OCI-LY3 (cell line): Measurements from ENCODE around the gene MPO.

Experiments used
- H2AFZ ChIP-seq: fragments of 200-600, 300-600 bp; shearing (Covaris generic); 2 replicates; pipeline ENCODE4 v1.6.0; 2014; ENCODE audit warnings: antibody characterized with exemption, low read depth, low read length
- H3K27ac ChIP-seq: fragments of 200-600, 300-600 bp; sonication (generic); 2 replicates; pipeline ENCODE4 v1.5.1; 2014; ENCODE audit warnings: mild to moderate bottlenecking, low read length, moderate library complexity, mixed read lengths
- H3K27me3 ChIP-seq: fragments of 200-600, 300-600 bp; sonication (generic); 2 replicates; pipeline ENCODE4 v1.6.1; 2014; ENCODE audit warnings: low read depth, low read length, mixed read lengths
- H3K36me3 ChIP-seq: fragments of 200-600, 300-600 bp; sonication (generic); replicated peaks from 2 replicates; pipeline ENCODE3; 2014; ENCODE audit warnings: low read depth, low read length, mixed read lengths
- H3K4me1 ChIP-seq: fragments of 300-600, 200-600 bp; sonication (generic); 2 replicates; pipeline ENCODE4 v1.6.1; 2014; ENCODE audit warnings: low read length, mixed read lengths
- H3K4me2 ChIP-seq: fragments of 200-600, 300-600 bp; sonication (generic); 2 replicates; pipeline ENCODE4 v1.6.1; 2014; ENCODE audit warnings: low read length, mixed read lengths
- H3K4me3 ChIP-seq: fragments of 300-600, 200-600 bp; sonication (generic); 2 replicates; pipeline ENCODE4 v1.5.1; 2014; ENCODE audit warnings: antibody characterized with exemption, mild to moderate bottlenecking, low read length, moderate library complexity
- H3K79me2 ChIP-seq: fragments of 300-600, 200-600 bp; shearing (Covaris generic); 2 replicates; pipeline ENCODE4 v1.6.1; 2014; ENCODE audit warnings: mild to moderate bottlenecking, low read length, mixed read lengths
- H3K9ac ChIP-seq: fragments of 300-600, 200-600 bp; shearing (Covaris generic); 2 replicates; pipeline ENCODE4 v1.6.0; 2014; ENCODE audit warnings: mild to moderate bottlenecking, low read length, moderate library complexity
- H3K9me3 ChIP-seq: fragments of 200-600, 300-600 bp; shearing (Covaris generic); 2 replicates; pipeline ENCODE4 v1.6.1; 2014; ENCODE audit warnings: low read length, mixed read lengths; ENCODE audit not compliant: insufficient read depth
- H4K20me1 ChIP-seq: fragments of 200-600, 300-600 bp; sonication (generic); 2 replicates; pipeline ENCODE4 v1.6.1; 2016; ENCODE audit warnings: low read length, mixed read lengths; ENCODE audit not compliant: insufficient read depth
- CTCF ChIP-seq: fragments of 200-600, 300-600 bp; sonication (generic); IDR thresholded peaks from 2 replicates; pipeline ENCODE4 v1.5.1; 2014; ENCODE audit warnings: antibody characterized with exemption, low read length, low read depth
- EZH2phosphoT487 ChIP-seq: fragments of 200-600 bp; shearing (Covaris generic); IDR thresholded peaks from 2 replicates; pipeline ENCODE4 v1.6.1; 2018; ENCODE audit warnings: antibody characterized with exemption, mixed run types, low read depth

MPO gene

GRCh38 chr17:58285422-58285810, 4.7 kb upstream of the MPO start:
- H2AFZ ChIP-seq = no peak overlapping the region
- H4K20me1 ChIP-seq = no peaks in the 10 kb centered on the region
- no peak overlapping the region for H3K9ac ChIP-seq
- no peak overlapping the region for H3K27ac ChIP-seq
- no peaks in the 10 kb centered on the region for H3K36me3 ChIP-seq
- no peak overlapping the region for H3K4me3 ChIP-seq
- H3K27me3 ChIP-seq = peaks cover 17% of the 10 kb centered on the region
- no peak for TF ChIP-seq EZH2phosphoT487
- TF ChIP-seq CTCF = no peak
- no peaks in the 10 kb centered on the region for H3K9me3 ChIP-seq
- H3K79me2 ChIP-seq = no peaks in the 10 kb centered on the region
- H3K4me1 ChIP-seq = peaks cover 4% of the 10 kb centered on the region; the same call in 1 of the 2 replicates
- H3K4me2 ChIP-seq = no peak overlapping the region

- H3K4me3 ChIP-seq = no peak overlapping the region
- H3K4me1 ChIP-seq = peaks cover 4% of the 10 kb centered on the region; the same call in 1 of the 2 replicates
- no peak overlapping the region for H3K9ac ChIP-seq
- H4K20me1 ChIP-seq = no peaks in the 10 kb centered on the region
- no peaks in the 10 kb centered on the region for H3K79me2 ChIP-seq
- TF ChIP-seq EZH2phosphoT487 = no peak
- no peak for TF ChIP-seq CTCF
- H3K36me3 ChIP-seq = no peaks in the 10 kb centered on the region
- no peaks in the 10 kb centered on the region for H3K9me3 ChIP-seq
- no peak overlapping the region for H3K4me2 ChIP-seq
- H2AFZ ChIP-seq = no peak overlapping the region
- H3K27me3 ChIP-seq = peaks cover 12% of the 10 kb centered on the region
- H3K27ac ChIP-seq = no peak overlapping the region
These were observed 4.1 kb upstream of the MPO start for GRCh38 chr17:58284613-58285421.

GRCh38 chr17:58283674-58284612, 3.2 kb upstream of the MPO start:
- Histone ChIP-seq H3K79me2 (no peaks in the 10 kb centered on the region), H2AFZ (no peak overlapping the region), H3K27ac (no peak overlapping the region), H3K4me1 (peaks cover 4% of the 10 kb centered on the region; the same call in 1 of the 2 replicates), H3K4me2 (no peak overlapping the region), H4K20me1 (no peaks in the 10 kb centered on the region), H3K36me3 (no peaks in the 10 kb centered on the region), H3K9me3 (no peaks in the 10 kb centered on the region), H3K27me3 (peaks cover 8% of the 10 kb centered on the region; the same call in 1 of the 2 replicates), H3K9ac (no peak overlapping the region), H3K4me3 (no peak overlapping the region)
- TF ChIP-seq EZH2phosphoT487 (no peak), CTCF (no peak)

- no peak overlapping the region for H3K4me2 ChIP-seq
- no peaks in the 10 kb centered on the region for H4K20me1 ChIP-seq
- H3K79me2 ChIP-seq = no peaks in the 10 kb centered on the region
- no peaks in the 10 kb centered on the region for H3K4me1 ChIP-seq
- no peaks in the 10 kb centered on the region; the same call in 1 of the 2 replicates for H3K27me3 ChIP-seq
- no peak overlapping the region for H3K27ac ChIP-seq
- no peak overlapping the region for H3K9ac ChIP-seq
- H3K4me3 ChIP-seq = no peak overlapping the region
- H2AFZ ChIP-seq = no peak overlapping the region
- TF ChIP-seq EZH2phosphoT487 = no peak
- TF ChIP-seq CTCF = no peak
- H3K9me3 ChIP-seq = no peaks in the 10 kb centered on the region
- H3K36me3 ChIP-seq = no peaks in the 10 kb centered on the region
These were observed 1.7 kb upstream of the MPO start for GRCh38 chr17:58282442-58282841.
